NB4 (cell line): ENCODE measurements around the gene TRAF5.

Source experiments
- MYC ChIP-seq: IDR thresholded peaks from 2 replicates; pipeline ENCODE4 v1.6.1; 2011; ENCODE audit warnings: low read depth, low read length
- POLR2A ChIP-seq: IDR thresholded peaks from 2 replicates; pipeline ENCODE4 v1.6.1; 2011; ENCODE audit warnings: mild to moderate bottlenecking; ENCODE audit not compliant: insufficient read length; ENCODE audit errors: extremely low read depth
- TF ChIP-seq, protein P1 (sequence below): IDR thresholded peaks from one replicate; pipeline ENCODE4 v1.5.1; 2012; ENCODE audit warnings: low read depth, low read length
- TF ChIP-seq, protein P2 (sequence below): IDR thresholded peaks from 2 replicates; pipeline ENCODE4 v1.6.1; 2011; ENCODE audit warnings: low read depth, low read length

GRCh38 chr1:211327346-211327921 lies 801 bp downstream of the TRAF5 start:
- TF ChIP-seq, protein P1, sequence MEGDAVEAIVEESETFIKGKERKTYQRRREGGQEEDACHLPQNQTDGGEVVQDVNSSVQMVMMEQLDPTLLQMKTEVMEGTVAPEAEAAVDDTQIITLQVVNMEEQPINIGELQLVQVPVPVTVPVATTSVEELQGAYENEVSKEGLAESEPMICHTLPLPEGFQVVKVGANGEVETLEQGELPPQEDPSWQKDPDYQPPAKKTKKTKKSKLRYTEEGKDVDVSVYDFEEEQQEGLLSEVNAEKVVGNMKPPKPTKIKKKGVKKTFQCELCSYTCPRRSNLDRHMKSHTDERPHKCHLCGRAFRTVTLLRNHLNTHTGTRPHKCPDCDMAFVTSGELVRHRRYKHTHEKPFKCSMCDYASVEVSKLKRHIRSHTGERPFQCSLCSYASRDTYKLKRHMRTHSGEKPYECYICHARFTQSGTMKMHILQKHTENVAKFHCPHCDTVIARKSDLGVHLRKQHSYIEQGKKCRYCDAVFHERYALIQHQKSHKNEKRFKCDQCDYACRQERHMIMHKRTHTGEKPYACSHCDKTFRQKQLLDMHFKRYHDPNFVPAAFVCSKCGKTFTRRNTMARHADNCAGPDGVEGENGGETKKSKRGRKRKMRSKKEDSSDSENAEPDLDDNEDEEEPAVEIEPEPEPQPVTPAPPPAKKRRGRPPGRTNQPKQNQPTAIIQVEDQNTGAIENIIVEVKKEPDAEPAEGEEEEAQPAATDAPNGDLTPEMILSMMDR: no peak
- TF ChIP-seq POLR2A (no peak), MYC (no peak)
- TF ChIP-seq, protein P2, sequence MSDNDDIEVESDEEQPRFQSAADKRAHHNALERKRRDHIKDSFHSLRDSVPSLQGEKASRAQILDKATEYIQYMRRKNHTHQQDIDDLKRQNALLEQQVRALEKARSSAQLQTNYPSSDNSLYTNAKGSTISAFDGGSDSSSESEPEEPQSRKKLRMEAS: no peak
